Erythroblast (primary cell): ENCODE results near the gene RUBCNL.
"Not testable (repeated sequence)": the region's sequence is repeated elsewhere in the genome, so short reads cannot be mapped to it uniquely, and the experiment has no call there.

Experiments used
- GATA1 ChIP-seq: IDR thresholded peaks from 2 replicates; pipeline ENCODE4 v1.6.1; 2011; ENCODE audit warnings: low read depth, mild to moderate bottlenecking, control low read depth, low read length, moderate library complexity
- POLR2A ChIP-seq: IDR thresholded peaks from 2 replicates; pipeline ENCODE4 v1.6.1; 2011; ENCODE audit warnings: mild to moderate bottlenecking, low read length

DNA sequence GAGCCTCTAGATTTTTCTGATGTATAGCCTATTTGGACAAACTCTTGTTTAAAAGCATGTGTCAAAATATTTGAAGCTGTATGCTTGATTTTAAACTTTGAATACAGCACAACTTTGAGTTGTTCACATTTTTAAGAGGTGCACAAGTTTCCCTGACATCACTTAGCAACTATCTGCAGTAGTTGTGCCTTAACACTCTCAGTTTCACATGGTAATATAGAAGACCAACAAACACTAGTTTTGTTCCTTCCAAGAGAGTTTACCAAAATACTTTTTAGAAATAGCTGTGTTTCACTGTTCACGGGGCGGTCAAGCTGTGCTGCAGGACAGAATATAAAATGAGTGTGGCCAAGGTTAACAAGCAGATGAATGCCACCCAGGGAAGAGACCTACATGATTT lies 42.5 kb upstream of the RUBCNL start:
- TF ChIP-seq POLR2A, GATA1: not testable (repeated sequence)
